Measurements from ENCODE around the gene NMNAT3.

The NMNAT3 gene

DNA sequence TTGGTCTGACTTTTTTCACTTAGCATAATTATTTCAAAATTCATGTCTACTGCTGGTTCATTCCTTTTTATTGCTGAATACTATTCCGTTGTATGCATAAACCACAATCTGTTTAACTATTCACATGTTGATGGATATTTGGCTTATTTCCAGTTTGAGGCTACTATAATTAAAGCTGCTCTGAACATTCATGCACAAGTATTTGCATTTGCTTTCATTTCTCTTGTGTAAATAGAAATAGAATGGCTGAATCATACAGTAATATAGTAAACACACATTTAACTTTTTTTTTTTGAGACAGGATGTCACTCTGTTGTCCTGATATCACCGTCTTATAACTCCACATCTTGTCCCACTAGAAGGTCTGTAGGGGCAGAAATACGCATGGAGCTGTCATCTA lies 57.3 kb downstream of the NMNAT3 start:
- no peak for TF ChIP-seq CTCF (IDR thresholded peaks at IDR 0.05; ENCODE audit: low read depth, low read length)
- no peak for DNase-seq (ENCODE audit: extremely low read depth, low read depth)

DNA sequence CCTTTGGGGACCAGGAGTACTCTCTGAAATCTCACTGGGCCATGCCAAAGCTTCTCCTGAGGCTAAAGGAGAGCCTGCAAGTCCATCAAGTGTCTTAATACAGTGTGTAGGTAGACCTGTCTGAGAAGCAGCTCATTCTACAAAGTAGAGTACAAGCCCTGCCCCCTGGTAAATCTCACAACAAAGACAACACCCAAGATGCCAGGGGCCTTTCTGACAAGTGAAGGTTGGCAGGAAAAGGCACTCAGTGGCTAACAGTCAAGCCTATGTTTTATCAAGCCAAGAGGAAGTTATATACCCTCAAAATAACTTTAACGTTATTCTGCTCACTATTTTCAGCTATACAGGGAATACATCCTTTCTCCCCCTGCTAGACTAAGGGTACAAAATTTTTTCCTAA lies 58.3 kb downstream of the NMNAT3 start:
- DNase-seq (ENCODE audit: extremely low read depth, low read depth): no peak
- TF ChIP-seq CTCF (IDR thresholded peaks at IDR 0.05; ENCODE audit: low read depth, low read length): no peak

GRCh38 chr3:139617672-139618268 lies 60.0 kb downstream of the NMNAT3 start:
- TF ChIP-seq CTCF (IDR thresholded peaks at IDR 0.05; ENCODE audit: low read depth, low read length): no peak
- DNase-seq (ENCODE audit: extremely low read depth, low read depth): no peak

DNA sequence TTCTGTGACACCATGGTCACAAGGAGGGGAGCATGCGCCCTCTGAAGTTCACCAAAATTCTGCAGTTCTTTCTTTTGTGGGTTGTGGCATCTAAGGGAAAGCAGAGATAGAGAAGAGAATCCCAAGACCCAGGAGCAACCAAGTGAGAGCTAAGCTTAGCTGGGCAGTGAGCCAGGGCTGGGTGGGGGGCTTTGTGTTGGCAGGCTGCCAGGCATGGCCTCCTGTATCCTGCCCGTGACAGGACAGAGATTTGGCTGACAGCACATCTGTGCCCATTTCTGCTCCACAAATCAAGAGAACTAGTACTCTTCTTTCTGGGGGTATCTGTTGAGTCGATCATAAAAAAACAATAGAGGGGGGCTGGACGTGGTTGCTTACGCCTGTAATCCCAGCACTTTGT lies 66.2 kb downstream of the NMNAT3 start:
- no peak for DNase-seq (ENCODE audit: extremely low read depth, low read depth)
- no peak for TF ChIP-seq CTCF (IDR thresholded peaks at IDR 0.05; ENCODE audit: low read depth, low read length)

DNA sequence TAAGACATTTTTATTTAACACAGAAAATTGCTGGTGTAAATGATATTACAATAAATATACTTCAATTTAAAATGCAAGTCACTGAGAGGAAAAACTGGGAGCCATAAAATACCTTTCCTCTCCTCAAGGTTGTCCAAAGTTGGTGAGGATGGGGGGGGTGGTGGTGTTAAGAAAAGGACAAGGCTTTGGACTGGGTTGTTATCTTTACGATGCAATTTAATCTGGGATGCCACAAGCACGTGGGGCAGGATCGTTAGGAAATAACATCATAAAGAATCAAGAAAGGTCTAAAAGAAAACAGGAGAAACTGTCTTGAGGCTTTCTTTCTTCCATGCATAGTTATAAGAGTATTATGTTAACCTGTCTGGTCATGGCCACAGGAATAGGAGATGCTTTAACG lies 66.9 kb downstream of the NMNAT3 start:
- no peak for TF ChIP-seq CTCF (IDR thresholded peaks at IDR 0.05; ENCODE audit: low read depth, low read length)
- no peak for DNase-seq (ENCODE audit: extremely low read depth, low read depth)

DNA sequence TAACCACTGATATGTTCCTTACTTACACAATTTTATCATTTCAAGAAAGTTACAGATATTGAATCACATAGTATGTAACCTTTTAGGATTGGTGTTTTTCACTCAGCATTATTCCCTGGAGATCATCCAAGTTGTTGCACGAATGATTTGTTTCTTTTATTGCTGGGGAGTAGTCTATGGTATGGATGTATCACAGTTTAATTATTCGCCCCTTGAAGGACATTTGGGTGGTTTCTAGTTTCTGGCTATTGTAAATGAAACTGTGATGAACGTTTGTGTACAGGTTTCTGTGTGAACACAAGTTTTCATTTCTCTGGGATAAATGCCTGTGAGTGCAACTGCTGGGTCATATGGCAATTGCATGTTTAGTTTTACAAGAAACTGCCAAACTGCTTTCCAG lies 68.8 kb downstream of the NMNAT3 start:
- DNase-seq (ENCODE audit: extremely low read depth, low read depth): no peak
- no peak for TF ChIP-seq CTCF (IDR thresholded peaks at IDR 0.05; ENCODE audit: low read depth, low read length)

DNA sequence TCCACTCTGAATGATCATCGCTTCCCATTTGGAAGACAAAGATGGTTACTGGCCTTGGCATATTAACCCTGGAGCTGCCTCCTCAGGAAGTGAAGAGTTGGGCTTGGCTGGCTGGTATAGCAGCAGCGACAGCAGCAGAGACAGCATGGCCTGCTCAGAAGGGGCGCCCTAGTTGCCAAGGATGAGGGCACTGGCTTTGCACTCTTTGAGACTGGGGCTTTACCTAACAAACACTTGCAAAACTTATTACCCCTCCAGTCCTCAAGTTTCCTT lies 69.7 kb downstream of the NMNAT3 start:
- DNase-seq (ENCODE audit: extremely low read depth, low read depth): no peak
- no peak for TF ChIP-seq CTCF (IDR thresholded peaks at IDR 0.05; ENCODE audit: low read depth, low read length)

Measured in AG09319 (cell line).